ENCODE measurements around the gene RBP3. TPM values are rescaled to one million over a fixed set of nuclear protein-coding genes. Genes with fewer than 3 reads are reported as not detected.

The RBP3 gene
- total and polyA plus RNA-seq, 11 donors: not detected

- 80 to 85% (median 83%) methylated on average over 13 of the region's 13 CpGs for WGBS, 4 donors
- Histone ChIP-seq H3K4me3 (no peak overlapping the region), H3K27me3 (no peaks in the 10 kb centered on the region), H3K4me1 (no peaks in the 10 kb centered on the region), H3K9me3 (no peaks in the 10 kb centered on the region), H3K36me3 (no peaks in the 10 kb centered on the region), H3K27ac (no peak overlapping the region)
- no peak for TF ChIP-seq CTCF (IDR thresholded peaks at IDR 0.05)
- ATAC-seq (no peak), DNase-seq (no peak)
- intact Hi-C loops (cut with DNase I): no loop called here
These were observed 1.4 kb upstream of the RBP3 start for GRCh38 chr10:47346581-47347302.

GRCh38 chr10:47347303-47347675, 874 bp upstream of the RBP3 start:
- WGBS, 4 donors: 47 to 78% (median 72%) methylated on average over 3 to 4 of the region's 4 CpGs
- Histone ChIP-seq H3K4me3 (no peak overlapping the region), H3K4me1 (no peaks in the 10 kb centered on the region), H3K27me3 (peaks cover 0 to 2% (median 0%) of the 10 kb centered on the region in 9 donors), H3K36me3 (no peaks in the 10 kb centered on the region), H3K9me3 (no peaks in the 10 kb centered on the region), H3K27ac (no peak overlapping the region)
- no peak for DNase-seq
- intact Hi-C loops (cut with DNase I): no loop called here
- ATAC-seq: no peak
- TF ChIP-seq POLR2A (IDR thresholded peaks at IDR 0.05) (no peak), CTCF (IDR thresholded peaks at IDR 0.05) (no peak)

GRCh38 chr10:47348661-47349470, 703 bp downstream of the RBP3 start:
- no peak for DNase-seq
- no peak for ATAC-seq
- Histone ChIP-seq H3K36me3 (no peaks in the 10 kb centered on the region), H3K9me3 (no peaks in the 10 kb centered on the region), H3K4me1 (no peaks in the 10 kb centered on the region), H3K27ac (no peak overlapping the region), H3K27me3 (peaks cover 0 to 5% (median 0%) of the 10 kb centered on the region in 9 donors), H3K4me3 (no peak overlapping the region)
- TF ChIP-seq POLR2A (IDR thresholded peaks at IDR 0.05) (no peak), CTCF (IDR thresholded peaks at IDR 0.05) (no peak)
- intact Hi-C loops (cut with DNase I): no loop called here
- WGBS, 4 donors: 87 to 93% (median 89%) methylated on average over 20 to 36 of the region's 36 CpGs

GRCh38 chr10:47349516-47349915, 1.4 kb downstream of the RBP3 start:
- H3K27ac ChIP-seq: no peak overlapping the region
- no peak for ATAC-seq
- DNase-seq: no peak
- H3K4me3 ChIP-seq: no peak overlapping the region
- intact Hi-C loops (cut with DNase I): no loop called here
- H3K36me3 ChIP-seq: no peaks in the 10 kb centered on the region
- no peaks in the 10 kb centered on the region for H3K9me3 ChIP-seq
- TF ChIP-seq POLR2A (IDR thresholded peaks at IDR 0.05) (no peak), CTCF (IDR thresholded peaks at IDR 0.05) (no peak)
- peaks cover 0 to 5% (median 0%) of the 10 kb centered on the region in 9 donors for H3K27me3 ChIP-seq
- WGBS, 4 donors: 93 to 97% (median 94%) methylated on average over 9 to 22 of the region's 22 CpGs
- no peaks in the 10 kb centered on the region for H3K4me1 ChIP-seq

Data from heart left ventricle (tissue), 16 donors.